ENCODE measurements around the gene OR52B6. TPM values are rescaled to one million over a fixed set of nuclear protein-coding genes. Genes with fewer than 3 reads are reported as not detected.

OR52B6 gene
- total RNA-seq, 1 donor from 2014 or later = not detected

GRCh38 chr11:5625281-5625680 lies 44.6 kb downstream of the OR52B6 start:
- Mint-ChIP-seq H3K27me3 (no peaks in the 10 kb centered on the region), H3K4me1 (ENCODE audit: low read depth) (peaks cover 32% of the 10 kb centered on the region), H3K36me3 (ENCODE audit: insufficient read depth) (peaks cover 2% of the 10 kb centered on the region), H3K4me3 (ENCODE audit: low read depth) (peak overlapping the region; percentile 31), H3K9me3 (ENCODE audit: low read depth) (peaks cover 5% of the 10 kb centered on the region), H3K27ac (peak overlapping the region; percentile 67)
- no peak for DNase-seq (ENCODE audit: low spot score, unreplicated experiment)
- TF ChIP-seq CTCF (IDR thresholded peaks at IDR 0.05; ENCODE audit: unreplicated experiment) = no peak

- no peak for DNase-seq (ENCODE audit: low spot score, unreplicated experiment)
- no peaks in the 10 kb centered on the region for H3K27me3 Mint-ChIP-seq
- no peak overlapping the region for H3K4me3 Mint-ChIP-seq (ENCODE audit: low read depth)
- peaks cover 5% of the 10 kb centered on the region for H3K9me3 Mint-ChIP-seq (ENCODE audit: low read depth)
- H3K27ac Mint-ChIP-seq = no peak overlapping the region
- no peak for TF ChIP-seq CTCF (IDR thresholded peaks at IDR 0.05; ENCODE audit: unreplicated experiment)
- peaks cover 23% of the 10 kb centered on the region for H3K4me1 Mint-ChIP-seq (ENCODE audit: low read depth)
- H3K36me3 Mint-ChIP-seq (ENCODE audit: insufficient read depth) = peaks cover 2% of the 10 kb centered on the region
These were observed 45.5 kb downstream of the OR52B6 start for GRCh38 chr11:5626196-5626595.

DNA sequence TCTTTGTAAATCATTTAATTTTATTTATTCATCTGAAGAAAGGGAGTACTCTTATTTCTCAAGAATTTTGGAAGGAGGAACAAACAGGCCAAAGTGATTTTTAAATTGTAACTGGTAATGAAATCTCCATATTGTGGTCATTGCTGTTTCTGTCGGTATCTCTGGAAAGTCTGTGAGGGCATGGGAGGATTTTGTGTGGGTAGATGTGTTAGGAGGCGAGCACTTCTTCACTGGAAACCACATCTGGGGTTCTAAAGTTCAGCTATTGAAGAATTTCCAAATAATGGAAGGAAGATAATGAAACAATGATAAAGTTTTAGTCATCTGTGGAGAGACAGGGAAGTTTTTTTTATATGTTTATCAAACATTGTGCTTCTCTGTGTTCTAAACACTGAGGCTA lies 50.7 kb downstream of the OR52B6 start:
- Mint-ChIP-seq H3K4me1 (ENCODE audit: low read depth) (peaks cover 5% of the 10 kb centered on the region), H3K4me3 (ENCODE audit: low read depth) (no peak overlapping the region), H3K27ac (no peak overlapping the region), H3K9me3 (ENCODE audit: low read depth) (peaks cover 5% of the 10 kb centered on the region), H3K27me3 (no peaks in the 10 kb centered on the region), H3K36me3 (ENCODE audit: insufficient read depth) (peaks cover 6% of the 10 kb centered on the region)
- no peak for TF ChIP-seq CTCF (IDR thresholded peaks at IDR 0.05; ENCODE audit: unreplicated experiment)
- no peak for DNase-seq (ENCODE audit: low spot score, unreplicated experiment)

Other genes starting within 250 kb of the OR52B6 start
- 0.34 and 0.44 TPM in 2 replicates for gene OR51B5, start 237.4 kb upstream of the OR52B6 start, total RNA-seq
- gene OR51B6, start 229.4 kb upstream of the OR52B6 start, total RNA-seq = not detected in 2 replicates
- gene OR51M1, start 197.1 kb upstream of the OR52B6 start, total RNA-seq = not detected in 2 replicates
- not detected in 2 replicates for gene OR51Q1, start 158.8 kb upstream of the OR52B6 start, total RNA-seq
- gene OR51I1, start 139.4 kb upstream of the OR52B6 start, total RNA-seq = not detected in 2 replicates
- not detected in 2 replicates for gene OR51I2, start 131.6 kb upstream of the OR52B6 start, total RNA-seq
- not detected in 2 replicates for gene OR52D1, start 92.2 kb upstream of the OR52B6 start, total RNA-seq
- not detected in 2 replicates for gene UBQLN3, start 70.9 kb upstream of the OR52B6 start, total RNA-seq
- gene UBQLNL, start 64.2 kb upstream of the OR52B6 start, total RNA-seq = 0.53 and 0.79 TPM in 2 replicates
- 0.26 TPM in 1 of 2 replicates, not detected in the other for gene OR52H1, start 32.3 kb upstream of the OR52B6 start, total RNA-seq
- gene TRIM6, start 15.8 kb downstream of the OR52B6 start, total RNA-seq = 5.4 and 5.8 TPM in 2 replicates
- gene TRIM34, start 44.1 kb downstream of the OR52B6 start, total RNA-seq = 2.0 TPM in 2 replicates
- gene TRIM5, start 104.2 kb downstream of the OR52B6 start, total RNA-seq = 38.9 and 40.8 TPM in 2 replicates
- gene TRIM22, start 108.9 kb downstream of the OR52B6 start, total RNA-seq = 0.89 and 1.7 TPM in 2 replicates
- not detected in 2 replicates for gene OR56B1, start 155.6 kb downstream of the OR52B6 start, total RNA-seq
- gene OR52N4, start 173.4 kb downstream of the OR52B6 start, total RNA-seq = not detected in 2 replicates
- not detected in 2 replicates for gene OR52N5, start 202.5 kb downstream of the OR52B6 start, total RNA-seq
- not detected in 2 replicates for gene OR52N1, start 210.4 kb downstream of the OR52B6 start, total RNA-seq
- not detected in 2 replicates for gene OR52N2, start 228.0 kb downstream of the OR52B6 start, total RNA-seq